ENCODE measurements around the gene HTR7. TPM values are rescaled to one million over a fixed set of nuclear protein-coding genes. Genes with fewer than 3 reads are reported as not detected.
"Not testable (repeated sequence)": the region's sequence is repeated elsewhere in the genome, so short reads cannot be mapped to it uniquely, and the experiment has no call there.

Gene HTR7
- total RNA-seq, 1 donor from 2014 or later, result not detected

DNA sequence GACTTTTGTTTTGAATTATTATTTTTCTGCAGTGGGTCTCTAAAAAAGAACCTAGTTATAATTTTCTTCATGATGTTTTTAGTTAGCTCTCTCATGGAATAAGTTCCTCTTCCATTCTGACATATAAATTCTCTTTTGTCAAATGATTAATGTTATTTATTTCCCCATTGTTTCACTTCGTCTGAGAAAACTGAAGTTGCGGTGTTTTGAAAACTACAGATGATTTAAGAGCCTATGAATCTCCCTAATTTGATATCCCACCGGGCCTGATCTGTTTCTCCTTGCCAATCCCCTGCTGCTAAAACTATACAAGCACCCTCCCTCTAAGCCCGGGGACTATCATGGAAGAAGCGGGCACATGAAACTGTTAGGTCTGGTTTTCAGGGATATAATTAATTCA is 41.4 kb downstream of the HTR7 start:
- intact Hi-C loops (cut with micrococcal nuclease), result no loop called here
- Mint-ChIP-seq H3K9me3 (no peaks in the 10 kb centered on the region), H3K36me3 (ENCODE audit: low read depth) (no peaks in the 10 kb centered on the region), H3K27ac (no peak overlapping the region), H3K4me3 (ENCODE audit: low read depth) (no peak overlapping the region), H3K27me3 (ENCODE audit: low read depth) (peaks cover 8% of the 10 kb centered on the region), H3K4me1 (ENCODE audit: low read depth) (no peaks in the 10 kb centered on the region)
- no peak for DNase-seq (ENCODE audit: low spot score)

DNA sequence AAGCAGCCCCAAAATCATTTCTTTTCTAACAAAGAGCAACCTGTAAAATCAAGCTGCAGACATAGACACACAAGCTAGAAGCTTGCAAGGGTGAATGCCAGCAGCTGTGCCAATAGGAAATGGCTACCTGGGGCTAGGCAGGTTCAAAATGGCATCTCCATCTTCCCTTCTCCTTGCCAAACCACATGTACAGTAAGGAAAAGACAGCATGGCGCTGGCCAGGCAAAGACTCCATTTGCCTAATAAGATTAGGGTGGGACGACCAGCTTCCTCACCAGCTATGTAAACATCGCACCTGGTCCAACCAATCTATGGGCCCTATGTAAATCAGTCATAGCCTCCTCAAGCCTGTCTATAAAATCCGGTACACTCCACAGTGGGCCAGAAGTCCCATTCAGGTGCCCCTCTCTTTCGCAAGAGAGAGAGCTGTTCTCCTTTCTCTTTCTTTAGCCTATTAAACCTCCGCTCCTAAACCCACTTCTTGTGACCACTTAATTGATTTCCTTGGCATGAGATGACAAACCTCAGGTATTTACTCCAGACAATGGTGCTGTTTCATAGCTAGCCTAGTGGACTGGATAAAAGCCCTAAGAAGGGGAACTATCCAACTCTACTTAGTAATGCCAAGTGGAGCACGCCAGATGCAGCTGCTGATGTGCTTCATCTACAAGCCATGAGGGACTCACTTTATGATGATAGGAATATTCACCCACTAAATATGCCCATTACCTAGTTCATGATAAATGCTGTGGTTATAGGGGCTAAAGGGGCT is 44.1 kb downstream of the HTR7 start:
- H3K4me1 Mint-ChIP-seq (ENCODE audit: low read depth), result no peaks in the 10 kb centered on the region
- H3K27me3 Mint-ChIP-seq (ENCODE audit: low read depth), result no peaks in the 10 kb centered on the region
- no peaks in the 10 kb centered on the region for H3K36me3 Mint-ChIP-seq (ENCODE audit: low read depth)
- no peak for DNase-seq (ENCODE audit: low spot score)
- no peak overlapping the region for H3K27ac Mint-ChIP-seq
- intact Hi-C loops (cut with micrococcal nuclease), result no loop called here
- no peaks in the 10 kb centered on the region for H3K9me3 Mint-ChIP-seq
- H3K4me3 Mint-ChIP-seq (ENCODE audit: low read depth), result no peak overlapping the region

DNA sequence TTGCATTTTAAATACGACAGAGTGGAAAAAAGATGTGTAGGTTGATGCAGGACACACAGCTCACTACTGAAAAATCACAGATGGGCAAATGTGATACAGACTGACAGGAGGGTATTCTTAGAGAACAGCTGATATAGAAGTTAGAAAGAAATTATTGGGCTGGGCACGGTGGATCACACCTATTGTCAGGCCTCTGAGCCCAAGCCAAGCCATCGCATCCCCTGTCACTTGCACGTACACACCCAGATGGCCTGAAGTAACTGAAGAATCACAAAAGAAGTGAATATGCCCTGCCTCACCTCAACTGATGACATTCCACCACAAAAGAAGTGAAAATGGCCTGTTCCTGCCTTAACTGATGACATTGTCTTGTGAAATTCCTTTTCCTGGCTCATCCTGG is 50.7 kb downstream of the HTR7 start:
- H3K27ac Mint-ChIP-seq; H3K27me3 Mint-ChIP-seq (ENCODE audit: low read depth); H3K4me1 Mint-ChIP-seq (ENCODE audit: low read depth); DNase-seq (ENCODE audit: low spot score); intact Hi-C loops (cut with micrococcal nuclease); H3K36me3 Mint-ChIP-seq (ENCODE audit: low read depth); H3K9me3 Mint-ChIP-seq; H3K4me3 Mint-ChIP-seq (ENCODE audit: low read depth): not testable (repeated sequence)

DNA sequence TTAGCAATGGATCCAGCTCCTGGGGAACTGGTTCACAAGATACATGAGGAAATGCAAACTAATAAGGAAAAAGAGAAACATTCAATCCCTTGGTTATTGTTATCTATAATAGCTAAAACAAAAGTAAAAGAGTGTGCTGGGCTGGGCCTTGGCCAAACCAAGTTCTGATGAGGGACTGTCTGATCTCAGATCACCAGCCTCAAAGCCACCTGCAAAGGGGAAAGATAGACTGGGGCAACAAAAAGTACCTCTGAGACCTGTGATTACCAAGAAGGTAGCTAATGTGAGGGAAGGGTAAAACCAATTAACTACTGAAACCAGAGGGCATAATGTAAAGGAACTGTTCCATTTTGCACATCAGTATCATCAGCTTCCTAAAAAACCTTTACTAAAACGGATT is 51.2 kb downstream of the HTR7 start:
- H3K4me3 Mint-ChIP-seq (ENCODE audit: low read depth), result no peak overlapping the region
- H3K4me1 Mint-ChIP-seq (ENCODE audit: low read depth), result no peaks in the 10 kb centered on the region
- intact Hi-C loops (cut with micrococcal nuclease), result no loop called here

DNA sequence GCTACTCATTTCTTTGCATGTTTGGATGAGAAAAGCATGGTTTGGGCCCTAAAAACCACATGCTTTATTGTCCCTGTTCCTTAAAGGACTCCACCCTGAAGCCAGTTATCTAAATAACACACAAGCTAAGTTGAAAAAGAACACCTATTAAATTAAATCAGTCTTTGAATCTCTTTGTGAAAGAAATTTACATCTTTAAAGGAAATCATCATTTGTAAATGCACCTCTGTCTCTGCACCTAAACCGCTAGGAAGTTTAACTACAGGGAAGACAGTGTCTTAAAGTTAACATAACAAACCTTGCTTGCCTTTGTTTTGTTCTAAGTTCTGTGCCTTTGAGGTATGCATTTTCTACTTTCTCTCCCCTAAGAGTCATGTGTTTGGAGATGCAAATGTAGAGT is 52.6 kb downstream of the HTR7 start:
- intact Hi-C loops (cut with micrococcal nuclease), result no loop called here
- H3K36me3 Mint-ChIP-seq (ENCODE audit: low read depth), result no peaks in the 10 kb centered on the region
- H3K4me1 Mint-ChIP-seq (ENCODE audit: low read depth), result no peaks in the 10 kb centered on the region
- no peak for DNase-seq (ENCODE audit: low spot score)
- no peak overlapping the region for H3K4me3 Mint-ChIP-seq (ENCODE audit: low read depth)
- H3K9me3 Mint-ChIP-seq, result no peaks in the 10 kb centered on the region
- H3K27me3 Mint-ChIP-seq (ENCODE audit: low read depth), result peaks cover 4% of the 10 kb centered on the region
- H3K27ac Mint-ChIP-seq, result no peak overlapping the region

More for the DNA sequence above, 51.2 kb downstream of the HTR7 start:
- Mint-ChIP-seq H3K27ac (no peak overlapping the region), H3K36me3 (ENCODE audit: low read depth) (no peaks in the 10 kb centered on the region), H3K9me3 (no peaks in the 10 kb centered on the region), H3K27me3 (ENCODE audit: low read depth) (peaks cover 2% of the 10 kb centered on the region)
- DNase-seq (ENCODE audit: low spot score), result no peak

DNA sequence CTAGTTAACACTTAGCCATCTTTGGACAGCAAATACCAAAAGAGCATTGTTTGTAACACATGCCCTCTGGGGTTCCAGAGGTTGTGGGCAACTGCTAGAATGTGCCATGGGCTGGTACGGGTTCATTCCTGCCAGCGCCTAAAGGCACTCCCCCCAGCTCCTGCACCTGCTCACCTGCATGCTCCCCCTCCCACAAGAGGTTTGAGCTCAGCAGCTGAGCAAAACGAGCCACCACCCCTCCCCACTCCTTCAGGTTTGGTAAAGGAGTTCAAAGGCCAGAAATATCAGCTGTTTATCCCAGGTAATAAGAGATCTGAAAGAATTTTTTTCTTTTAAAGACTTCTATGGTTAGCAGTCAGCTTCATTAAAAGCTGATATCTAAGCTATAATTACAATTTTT is 53.5 kb downstream of the HTR7 start:
- intact Hi-C loops (cut with micrococcal nuclease), result no loop called here
- Mint-ChIP-seq H3K4me1 (ENCODE audit: low read depth) (no peaks in the 10 kb centered on the region), H3K27ac (no peak overlapping the region), H3K4me3 (ENCODE audit: low read depth) (no peak overlapping the region), H3K36me3 (ENCODE audit: low read depth) (no peaks in the 10 kb centered on the region), H3K27me3 (ENCODE audit: low read depth) (peaks cover 4% of the 10 kb centered on the region), H3K9me3 (no peaks in the 10 kb centered on the region)
- no peak for DNase-seq (ENCODE audit: low spot score)

DNA sequence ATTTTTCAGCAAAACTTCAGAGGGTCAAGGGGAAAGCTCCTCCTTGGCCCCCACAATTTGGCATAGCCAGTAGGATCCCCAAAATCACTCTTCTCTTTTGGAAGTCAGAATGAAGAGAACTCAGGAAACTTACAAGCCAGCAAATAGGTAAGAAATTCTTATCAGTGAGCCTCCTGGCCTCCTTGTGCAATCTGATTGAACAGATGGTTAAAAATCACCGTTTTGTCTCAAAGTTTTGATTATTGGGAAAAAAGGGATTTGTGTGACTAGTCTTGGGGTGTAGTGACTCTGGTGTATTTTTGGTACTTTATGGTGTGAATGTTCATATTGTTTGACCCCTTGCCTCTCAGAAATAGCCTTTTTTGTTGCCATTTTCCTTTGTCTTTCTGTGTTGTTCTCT is 56.2 kb downstream of the HTR7 start:
- no peaks in the 10 kb centered on the region for H3K9me3 Mint-ChIP-seq
- intact Hi-C loops (cut with micrococcal nuclease), result no loop called here
- no peak for DNase-seq (ENCODE audit: low spot score)
- no peaks in the 10 kb centered on the region for H3K4me1 Mint-ChIP-seq (ENCODE audit: low read depth)
- no peak overlapping the region for H3K27ac Mint-ChIP-seq
- H3K36me3 Mint-ChIP-seq (ENCODE audit: low read depth), result no peaks in the 10 kb centered on the region
- H3K4me3 Mint-ChIP-seq (ENCODE audit: low read depth), result no peak overlapping the region
- peaks cover 6% of the 10 kb centered on the region for H3K27me3 Mint-ChIP-seq (ENCODE audit: low read depth)

DNA sequence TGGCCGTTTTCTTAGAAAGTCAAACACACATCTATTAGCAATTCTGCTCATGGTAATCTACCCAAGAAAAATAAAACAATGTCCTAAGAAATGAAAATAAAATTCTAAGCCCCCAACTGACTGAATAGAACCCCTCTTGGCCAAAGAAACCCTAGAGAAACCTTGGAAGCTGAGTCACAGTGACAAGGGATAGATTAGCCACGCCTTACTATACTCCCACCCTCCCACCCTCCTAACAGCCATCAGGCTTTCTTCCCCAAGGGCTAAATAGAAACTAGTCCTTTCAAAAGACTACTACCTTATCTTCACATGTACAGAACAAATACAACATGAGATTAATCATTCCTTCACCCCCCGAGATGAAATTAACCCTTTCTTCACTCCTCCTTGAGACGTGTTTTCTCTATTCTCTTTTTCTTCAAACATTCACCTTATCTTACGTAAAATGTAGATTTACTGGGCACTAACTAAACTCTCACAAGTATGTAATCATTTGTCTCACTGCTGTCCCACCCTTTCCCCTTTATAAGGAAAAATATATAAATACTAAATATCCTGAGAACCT is 57.5 kb downstream of the HTR7 start:
- no peak overlapping the region for H3K27ac Mint-ChIP-seq
- H3K4me3 Mint-ChIP-seq (ENCODE audit: low read depth), result no peak overlapping the region
- H3K36me3 Mint-ChIP-seq (ENCODE audit: low read depth), result no peaks in the 10 kb centered on the region

DNA sequence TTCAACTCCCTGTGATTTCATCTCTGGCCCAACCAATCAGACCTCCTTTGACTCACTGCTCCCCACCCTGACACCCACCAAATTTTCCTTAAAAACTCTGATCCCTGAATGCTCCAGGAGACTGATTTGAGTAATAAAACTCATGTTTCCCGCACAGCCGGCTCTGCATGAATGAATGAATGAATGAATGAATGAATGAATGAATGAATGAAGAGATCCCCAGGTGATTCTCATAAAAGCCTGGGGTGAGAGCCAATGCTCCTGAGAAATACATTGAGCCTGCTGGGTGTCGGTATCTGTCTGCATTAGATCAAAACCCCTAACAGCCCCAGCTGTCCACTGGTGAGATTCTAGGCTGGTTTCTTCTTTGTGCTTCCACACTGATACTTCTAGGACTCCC is 58.7 kb downstream of the HTR7 start:
- Mint-ChIP-seq H3K27me3 (ENCODE audit: low read depth) (peaks cover 5% of the 10 kb centered on the region), H3K9me3 (peaks cover 4% of the 10 kb centered on the region), H3K4me3 (ENCODE audit: low read depth) (no peak overlapping the region)

More for the DNA sequence above, 57.5 kb downstream of the HTR7 start:
- DNase-seq (ENCODE audit: low spot score), result no peak
- H3K27me3 Mint-ChIP-seq (ENCODE audit: low read depth), result peaks cover 6% of the 10 kb centered on the region
- H3K9me3 Mint-ChIP-seq, result peaks cover 1% of the 10 kb centered on the region
- H3K4me1 Mint-ChIP-seq (ENCODE audit: low read depth), result peaks cover 1% of the 10 kb centered on the region
- intact Hi-C loops (cut with micrococcal nuclease), result no loop called here

DNA sequence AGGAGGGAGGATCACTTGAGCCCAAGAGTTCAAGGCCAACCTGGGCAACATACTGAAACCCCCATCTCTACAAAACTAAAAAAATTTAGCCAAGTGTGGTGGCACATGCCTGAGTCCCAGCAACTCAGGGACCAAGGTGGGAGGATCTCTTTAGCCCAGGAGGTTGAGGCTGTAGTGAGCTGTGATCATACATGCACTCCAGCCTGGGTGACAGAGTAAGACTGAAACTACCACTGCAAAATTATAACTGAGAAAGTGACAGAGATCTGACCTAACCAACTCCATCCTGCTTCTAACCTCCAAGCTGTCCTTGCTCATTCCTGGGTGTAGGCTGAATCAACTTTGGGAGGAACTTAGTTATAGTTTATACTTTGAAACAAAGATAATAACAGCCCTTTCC is 59.4 kb downstream of the HTR7 start:
- intact Hi-C loops (cut with micrococcal nuclease), result no loop called here
- H3K4me3 Mint-ChIP-seq (ENCODE audit: low read depth), result no peak overlapping the region
- no peaks in the 10 kb centered on the region for H3K36me3 Mint-ChIP-seq (ENCODE audit: low read depth)
- peaks cover 3% of the 10 kb centered on the region for H3K4me1 Mint-ChIP-seq (ENCODE audit: low read depth)
- DNase-seq (ENCODE audit: low spot score), result no peak
- H3K27ac Mint-ChIP-seq, result no peak overlapping the region
- peaks cover 4% of the 10 kb centered on the region for H3K9me3 Mint-ChIP-seq
- H3K27me3 Mint-ChIP-seq (ENCODE audit: low read depth), result peaks cover 5% of the 10 kb centered on the region

More for the DNA sequence above, 58.7 kb downstream of the HTR7 start:
- Mint-ChIP-seq H3K27ac (no peak overlapping the region), H3K4me1 (ENCODE audit: low read depth) (peaks cover 3% of the 10 kb centered on the region), H3K36me3 (ENCODE audit: low read depth) (no peaks in the 10 kb centered on the region)
- intact Hi-C loops (cut with micrococcal nuclease), result no loop called here
- no peak for DNase-seq (ENCODE audit: low spot score)

DNA sequence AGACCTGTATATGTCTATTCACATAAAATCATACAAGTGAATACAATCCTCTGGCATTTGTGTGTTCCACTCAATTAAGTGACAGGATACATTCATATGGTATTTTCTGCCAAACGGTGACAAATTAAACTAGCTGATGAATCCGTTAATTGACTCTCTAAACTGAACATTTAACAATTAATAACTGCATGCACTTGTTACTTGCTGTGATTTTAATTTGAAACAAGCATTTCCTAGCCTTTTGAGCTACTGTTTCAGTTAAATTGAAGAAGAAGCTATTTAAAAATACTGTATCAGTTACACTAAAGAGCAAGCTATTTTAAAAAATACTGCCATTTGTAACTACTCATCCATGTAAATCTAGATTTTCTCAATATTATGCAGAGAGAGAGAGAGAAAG is 67.4 kb downstream of the HTR7 start:
- Mint-ChIP-seq H3K27ac (no peak overlapping the region), H3K27me3 (ENCODE audit: low read depth) (peaks cover 25% of the 10 kb centered on the region), H3K4me3 (ENCODE audit: low read depth) (no peak overlapping the region), H3K4me1 (ENCODE audit: low read depth) (peaks cover 12% of the 10 kb centered on the region), H3K36me3 (ENCODE audit: low read depth) (no peaks in the 10 kb centered on the region), H3K9me3 (peaks cover 3% of the 10 kb centered on the region)
- intact Hi-C loops (cut with micrococcal nuclease), result no loop called here
- no peak for DNase-seq (ENCODE audit: low spot score)

DNA sequence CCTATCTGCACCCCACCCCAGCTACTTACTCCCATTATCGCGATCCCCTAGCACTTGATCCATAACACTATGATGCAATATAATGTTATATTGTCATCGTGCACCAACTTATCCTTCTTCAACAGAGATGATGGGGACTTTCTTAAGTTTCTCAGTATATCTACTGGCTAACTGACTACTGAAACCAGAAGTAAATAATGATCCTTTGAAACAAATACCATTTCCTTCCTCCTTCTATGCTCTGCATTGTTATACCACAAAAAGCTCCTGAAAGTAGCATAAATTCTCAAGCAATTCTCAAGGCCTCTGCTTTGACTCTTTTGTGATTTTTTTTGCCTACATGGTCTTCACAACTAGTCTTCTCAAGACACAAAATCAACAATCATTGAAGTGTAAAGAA is 68.9 kb downstream of the HTR7 start:
- H3K36me3 Mint-ChIP-seq (ENCODE audit: low read depth), result no peaks in the 10 kb centered on the region
- intact Hi-C loops (cut with micrococcal nuclease), result loop anchor here (2.0 kb wide), 1 partner anchor 996 kb away; no protein-coding TSS in a partner anchor

DNA sequence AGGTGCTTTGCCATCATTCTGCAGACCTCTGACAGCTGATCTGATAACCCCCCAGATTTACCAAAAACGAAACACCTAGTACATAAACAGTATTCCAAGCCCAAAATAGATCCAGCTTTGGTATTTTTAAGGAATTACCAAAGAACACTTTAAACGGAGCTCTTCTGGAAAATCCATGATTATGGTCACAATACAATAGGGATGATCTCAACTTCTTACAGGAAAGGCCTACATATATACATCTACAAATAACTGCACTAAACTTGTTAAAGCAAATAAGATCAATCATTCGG is 69.7 kb downstream of the HTR7 start:
- no peak for DNase-seq (ENCODE audit: low spot score)
- Mint-ChIP-seq H3K27me3 (ENCODE audit: low read depth) (peaks cover 29% of the 10 kb centered on the region), H3K9me3 (no peaks in the 10 kb centered on the region), H3K4me3 (ENCODE audit: low read depth) (no peak overlapping the region), H3K36me3 (ENCODE audit: low read depth) (no peaks in the 10 kb centered on the region), H3K4me1 (ENCODE audit: low read depth) (peaks cover 10% of the 10 kb centered on the region), H3K27ac (no peak overlapping the region)
- intact Hi-C loops (cut with micrococcal nuclease), result loop anchor here (2.0 kb wide), 1 partner anchor 995 kb away; no protein-coding TSS in a partner anchor

More for the DNA sequence above, 68.9 kb downstream of the HTR7 start:
- DNase-seq (ENCODE audit: low spot score), result no peak
- H3K27ac Mint-ChIP-seq, result no peak overlapping the region
- H3K9me3 Mint-ChIP-seq, result no peaks in the 10 kb centered on the region
- no peak overlapping the region for H3K4me3 Mint-ChIP-seq (ENCODE audit: low read depth)
- H3K27me3 Mint-ChIP-seq (ENCODE audit: low read depth), result peaks cover 26% of the 10 kb centered on the region
- peaks cover 10% of the 10 kb centered on the region for H3K4me1 Mint-ChIP-seq (ENCODE audit: low read depth)
